GM19099 (cell line): ENCODE results near the gene BTF3L4.

ENCODE experiments used
- POLR2A ChIP-seq: IDR thresholded peaks from 3 replicates; pipeline ENCODE4 v1.6.1; 2011; ENCODE audit warnings: low read depth; ENCODE audit not compliant: insufficient read length; ENCODE audit errors: extremely low read depth

BTF3L4 gene

DNA sequence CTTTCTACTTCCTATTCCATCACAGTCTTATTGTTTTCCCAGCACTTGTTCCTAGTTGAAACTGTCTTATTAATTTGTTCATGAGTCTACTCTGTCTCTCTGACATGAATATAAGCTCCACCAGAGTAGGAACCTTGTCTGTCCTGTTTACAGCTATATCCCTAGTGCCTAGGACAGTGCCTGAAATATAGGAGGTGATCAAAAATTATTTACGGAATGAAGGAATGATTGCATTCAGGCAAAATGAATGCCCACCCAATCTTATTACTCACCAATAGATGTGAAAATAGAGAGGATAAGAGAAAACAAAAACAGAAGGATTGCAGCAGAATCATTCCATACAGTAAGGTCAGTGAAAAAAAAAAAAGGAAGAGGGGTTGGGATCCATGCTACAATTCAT is 2.2 kb upstream of the BTF3L4 start:
- TF ChIP-seq POLR2A, result no peak

DNA sequence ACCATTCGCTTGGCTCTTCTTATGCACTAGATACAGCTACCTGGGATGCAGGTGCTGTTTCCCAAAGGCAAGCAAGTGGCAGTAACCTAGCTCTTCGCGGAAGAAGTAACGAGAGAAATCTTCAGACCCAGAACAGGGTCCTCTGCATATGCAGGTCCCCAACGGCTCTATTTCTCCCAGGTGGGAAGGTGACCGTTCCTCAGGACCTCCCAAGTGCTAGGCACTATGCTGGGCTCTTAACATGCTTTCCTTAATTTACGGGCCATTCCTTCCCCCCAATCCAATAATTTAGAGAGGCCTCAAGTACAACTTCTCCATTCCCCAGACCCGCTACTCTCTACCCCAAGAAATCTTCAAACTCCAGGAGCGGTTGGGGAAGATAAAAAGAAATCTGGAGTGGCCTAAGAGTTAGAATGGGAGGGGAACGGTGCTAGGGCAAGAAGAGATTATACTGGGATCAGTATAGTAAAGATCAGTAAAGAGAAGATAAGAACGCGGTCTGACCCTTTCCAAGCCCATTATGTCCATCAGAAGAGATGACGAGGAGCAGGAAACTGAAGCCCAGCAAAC is 1.5 kb upstream of the BTF3L4 start:
- TF ChIP-seq POLR2A, result no peak

GRCh38 chr1:52055066-52055865 is 829 bp upstream of the BTF3L4 start, which contains the start of gene TXNDC12:
Gene TXNDC12, minus strand, starts transcription at chr1:52055191. Its CDS starts 95 bp downstream, at chr1:52055096.
- TF ChIP-seq POLR2A, result peak; percentile 81

GRCh38 chr1:52055866-52056162 is 281 bp upstream of the BTF3L4 start:
- no peak for TF ChIP-seq POLR2A

DNA sequence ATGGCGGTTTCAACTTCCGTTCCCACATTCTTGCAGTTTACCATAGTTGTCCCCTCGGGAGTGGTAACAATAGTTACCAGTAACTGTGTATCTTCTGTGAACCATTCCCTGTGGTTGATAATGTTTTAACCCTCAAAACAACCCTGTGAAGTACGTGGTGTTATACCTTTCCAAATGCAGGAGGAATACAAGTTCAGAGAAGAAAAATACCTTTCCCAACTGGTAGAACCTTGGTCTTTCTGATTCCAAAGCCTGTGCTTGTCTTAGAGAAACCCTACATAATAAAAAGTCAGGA is 789 bp downstream of the BTF3L4 start:
- TF ChIP-seq POLR2A, result no peak

GRCh38 chr1:52057255-52057654 is 1.2 kb downstream of the BTF3L4 start:
- no peak for TF ChIP-seq POLR2A

DNA sequence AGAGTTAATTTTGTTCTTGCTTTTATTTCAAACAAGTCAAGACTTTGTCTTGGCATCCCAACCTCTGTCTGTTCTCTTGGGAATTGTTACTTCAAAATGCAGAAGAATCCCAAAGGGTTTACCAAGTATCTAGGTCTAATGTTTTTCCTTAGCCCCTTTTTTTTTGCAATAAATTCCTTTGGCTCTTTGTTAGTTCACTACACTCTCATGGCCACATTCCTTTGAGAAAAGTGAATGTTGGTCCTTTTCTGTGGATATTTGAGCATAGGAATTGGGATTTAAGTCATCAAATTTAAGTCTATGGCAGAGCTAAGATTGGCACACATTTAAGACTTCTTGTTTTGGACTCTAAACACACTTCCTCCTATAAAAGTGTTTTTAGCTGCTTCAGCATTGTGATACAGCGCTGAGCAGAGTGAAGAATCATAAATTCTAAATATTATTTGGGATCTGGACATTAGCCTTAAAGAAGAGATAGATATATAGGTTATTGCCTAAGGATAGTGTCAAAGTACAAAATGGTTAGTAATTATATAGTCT is 1.9 kb downstream of the BTF3L4 start:
- TF ChIP-seq POLR2A, result no peak

DNA sequence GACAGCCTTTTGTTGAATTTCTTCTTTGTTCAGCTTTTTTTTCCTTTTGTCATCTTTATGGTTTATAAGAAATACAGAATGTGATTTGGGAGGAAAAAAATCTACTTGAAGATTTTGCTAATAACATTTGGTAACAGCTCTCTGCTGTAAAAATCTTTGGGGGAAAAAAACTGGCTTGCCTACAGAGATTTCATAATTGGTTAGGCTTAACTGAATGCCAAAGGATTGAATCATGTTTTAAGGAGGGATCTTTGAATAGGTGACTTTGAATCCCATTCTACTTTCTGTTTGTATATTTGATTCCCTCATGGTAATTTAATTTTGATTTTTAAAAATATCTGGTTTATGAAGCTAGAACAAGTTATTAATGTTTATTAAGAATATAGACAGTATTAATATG is 3.2 kb downstream of the BTF3L4 start:
- no peak for TF ChIP-seq POLR2A

DNA sequence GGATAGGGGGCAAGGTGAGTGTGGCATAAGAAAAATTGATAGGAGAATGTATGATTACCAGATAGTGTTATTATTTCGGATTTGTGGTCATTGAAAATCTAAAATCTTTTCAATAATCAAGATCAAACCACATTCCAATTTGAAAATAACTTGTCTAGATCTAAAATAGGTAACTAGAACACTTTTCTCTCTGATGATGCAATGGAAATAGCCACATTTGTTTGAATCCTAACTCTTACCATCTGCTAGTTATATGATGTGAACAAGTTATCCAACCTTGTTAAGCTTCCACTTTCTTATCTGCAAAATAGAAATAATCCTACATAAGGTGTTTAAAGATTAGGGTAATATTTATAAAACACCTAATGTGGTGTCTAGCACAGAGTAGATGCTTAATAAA is 3.8 kb downstream of the BTF3L4 start:
- no peak for TF ChIP-seq POLR2A

GRCh38 chr1:52060822-52061221 is 4.7 kb downstream of the BTF3L4 start:
- TF ChIP-seq POLR2A, result no peak

DNA sequence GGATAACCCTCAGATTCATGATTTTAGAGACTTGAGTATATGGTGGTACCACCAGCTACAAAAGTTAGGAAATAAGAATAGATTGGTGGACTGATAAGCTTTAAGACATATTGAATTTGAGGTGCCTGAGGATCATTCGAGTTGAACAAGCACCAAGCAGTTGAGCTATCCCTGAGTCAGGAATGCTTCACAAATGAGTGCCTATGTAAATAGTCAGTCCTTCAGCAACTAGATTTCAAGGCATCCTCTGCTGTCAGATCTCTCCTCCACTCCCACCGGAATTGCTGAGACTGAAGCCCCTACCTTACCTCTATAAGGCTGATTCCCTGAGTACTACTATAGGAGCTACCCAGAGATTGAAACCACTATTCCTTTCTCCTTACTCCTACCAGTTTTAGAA is 7.1 kb downstream of the BTF3L4 start:
- TF ChIP-seq POLR2A, result no peak

GRCh38 chr1:52070704-52071103 is 14.6 kb downstream of the BTF3L4 start:
- no peak for TF ChIP-seq POLR2A

DNA sequence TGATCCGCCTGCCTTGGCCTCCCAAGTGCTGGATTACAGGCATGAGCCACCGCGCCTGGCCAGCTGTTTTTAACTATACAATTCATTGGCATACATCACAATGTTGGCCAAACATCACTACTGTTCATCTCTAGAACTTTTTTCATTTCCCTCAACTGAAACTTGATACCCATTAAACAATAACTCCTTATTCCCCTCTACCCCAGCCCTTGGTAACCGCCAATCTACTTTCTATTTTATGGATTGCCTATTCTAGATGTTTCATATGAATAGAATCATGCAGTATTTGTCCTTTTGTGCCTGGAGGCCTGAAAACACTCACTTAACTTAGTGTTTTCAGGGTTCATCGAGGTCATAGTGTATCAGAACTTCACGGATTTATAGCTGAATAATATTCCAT is 16.2 kb downstream of the BTF3L4 start:
- TF ChIP-seq POLR2A, result no peak

- no peak for TF ChIP-seq POLR2A
These were observed 23.9 kb downstream of the BTF3L4 start for GRCh38 chr1:52080014-52080415.

GRCh38 chr1:52096216-52096615 is 40.1 kb downstream of the BTF3L4 start:
- no peak for TF ChIP-seq POLR2A

GRCh38 chr1:52098139-52098871 is 42.2 kb downstream of the BTF3L4 start:
- no peak for TF ChIP-seq POLR2A
